DMS 273 treated with DMSO at 0.1 percent for 48 hours (cell line): ENCODE measurements around the gene SMYD3.

ENCODE experiments used
- DNase-seq: peaks from one replicate; lab custom pipeline; 2025; lab: John Stamatoyannopoulos, UW

Gene SMYD3

GRCh38 chr1:246069581-246069980 lies 437.5 kb downstream of the SMYD3 start:
- no peak for DNase-seq

DNA sequence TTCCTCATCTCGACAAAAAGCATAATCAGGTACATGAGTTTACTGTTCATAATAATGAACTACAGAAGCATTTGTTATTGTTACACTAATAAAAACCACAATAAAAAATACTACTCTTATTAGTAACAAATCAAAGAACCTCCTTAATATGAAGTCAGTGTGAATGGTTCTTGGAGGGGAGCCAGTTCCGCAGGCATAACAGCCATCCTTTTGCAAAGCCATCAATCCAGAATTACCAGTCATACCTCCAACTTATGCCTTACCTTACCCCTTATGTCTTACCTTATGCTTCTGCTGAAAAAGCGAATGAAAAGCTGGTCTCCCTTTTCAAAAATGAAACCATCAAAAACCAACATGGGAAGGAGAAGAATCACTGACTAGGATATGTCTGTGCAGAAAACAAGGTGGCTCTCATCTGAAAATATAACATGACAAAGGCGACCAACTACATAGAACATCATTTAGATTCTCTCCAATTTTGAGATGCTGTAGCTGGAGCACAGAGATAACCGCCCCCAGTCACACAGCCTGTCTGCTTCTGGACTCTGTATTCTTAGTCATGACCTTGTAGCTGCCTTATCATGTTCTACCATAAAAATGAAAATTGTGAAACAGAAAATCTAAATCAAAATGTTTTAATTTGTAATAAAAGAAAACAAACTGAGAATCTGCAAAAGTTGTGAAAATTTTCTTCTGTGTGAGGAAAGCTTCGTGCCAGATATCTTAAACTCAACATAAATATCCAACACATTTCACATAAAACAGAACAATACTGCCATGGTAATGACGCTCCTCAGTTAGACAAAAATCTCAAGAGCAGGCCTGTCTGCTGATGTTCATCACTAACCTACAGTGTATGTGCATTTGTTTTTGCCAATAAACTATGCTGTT lies 438.2 kb downstream of the SMYD3 start:
- no peak for DNase-seq

- no peak for DNase-seq
Measured at GRCh38 chr1:246068217-246068512, 438.9 kb downstream of the SMYD3 start.

GRCh38 chr1:246067432-246068216 lies 439.5 kb downstream of the SMYD3 start:
- DNase-seq: no peak

- DNase-seq: no peak
Measured at GRCh38 chr1:246066573-246066972, 440.5 kb downstream of the SMYD3 start.

GRCh38 chr1:246065592-246065991 lies 441.5 kb downstream of the SMYD3 start:
- no peak for DNase-seq

GRCh38 chr1:246064891-246065290 lies 442.2 kb downstream of the SMYD3 start:
- DNase-seq: no peak

DNA sequence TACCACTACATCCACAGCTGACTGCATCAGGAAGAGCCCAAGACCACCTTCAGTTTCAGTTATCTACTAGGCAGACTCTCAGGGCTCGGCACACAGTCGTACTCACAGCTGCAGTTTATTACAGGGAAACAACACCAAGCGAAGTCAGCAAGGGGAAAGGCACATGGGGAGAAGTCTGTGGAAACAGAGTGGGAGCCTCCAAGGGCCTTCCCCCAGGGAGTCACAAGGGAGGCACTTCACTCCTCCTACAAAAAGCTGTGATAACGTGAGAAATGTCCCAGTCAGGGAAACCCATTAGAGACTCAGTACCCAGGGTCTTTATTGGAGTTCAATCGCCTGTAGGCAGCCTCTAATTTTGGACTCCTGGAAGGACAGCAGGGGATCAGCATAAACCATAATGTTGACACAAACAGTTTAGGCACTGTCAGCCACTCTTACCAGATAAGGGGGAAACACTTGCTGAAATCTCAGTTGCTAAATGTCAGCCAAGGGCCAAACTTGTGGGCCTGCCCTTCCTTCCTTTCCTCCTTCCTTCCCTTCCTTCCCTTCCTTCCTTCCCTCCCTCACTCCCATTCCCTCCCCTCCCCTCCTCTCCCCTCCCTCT lies 444.0 kb downstream of the SMYD3 start:
- no peak for DNase-seq

- DNase-seq: no peak
Measured at GRCh38 chr1:246058466-246058865, 448.6 kb downstream of the SMYD3 start.

GRCh38 chr1:246052603-246053002 lies 454.5 kb downstream of the SMYD3 start:
- no peak for DNase-seq

GRCh38 chr1:246051909-246052518 lies 455.1 kb downstream of the SMYD3 start:
- no peak for DNase-seq

DNA sequence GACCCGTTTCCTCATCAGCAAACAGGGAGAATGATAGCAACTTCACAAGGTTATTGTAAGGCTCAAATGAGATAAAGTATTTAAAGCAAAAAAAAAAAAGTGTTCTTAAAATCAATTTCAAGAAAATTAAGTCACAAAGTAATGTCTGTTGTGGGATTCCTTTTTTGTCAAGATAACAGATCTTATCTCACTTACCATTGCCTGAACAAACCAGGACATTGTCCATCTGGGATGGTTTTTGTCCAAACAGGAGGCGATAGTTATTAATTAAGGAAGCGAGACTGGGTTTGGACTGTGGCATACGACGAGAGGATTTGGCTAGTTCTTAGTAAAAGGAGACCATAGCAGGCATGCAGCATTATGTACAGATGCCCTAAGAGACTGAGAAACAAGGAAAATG lies 458.4 kb downstream of the SMYD3 start:
- no peak for DNase-seq

DNA sequence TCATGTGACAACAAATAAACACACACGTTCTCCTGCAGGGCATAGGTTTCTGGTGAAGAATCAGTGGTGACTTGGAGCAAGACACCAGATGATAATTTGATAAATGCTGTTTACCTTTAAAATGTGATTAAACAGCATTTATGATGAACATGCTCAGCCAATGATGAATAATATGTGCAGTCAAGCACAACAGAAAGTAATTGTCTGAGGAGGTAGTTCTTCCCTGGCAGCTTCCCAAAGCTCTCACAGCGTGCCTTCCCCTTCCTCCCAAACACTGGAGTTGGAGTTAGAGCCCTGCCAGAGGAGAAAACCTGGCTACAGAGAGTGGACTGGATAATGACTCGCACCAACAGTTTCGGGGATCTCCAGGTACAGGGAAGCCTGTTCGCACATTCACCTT lies 463.5 kb downstream of the SMYD3 start:
- no peak for DNase-seq

GRCh38 chr1:246041360-246041759 lies 465.7 kb downstream of the SMYD3 start:
- DNase-seq: no peak

DNA sequence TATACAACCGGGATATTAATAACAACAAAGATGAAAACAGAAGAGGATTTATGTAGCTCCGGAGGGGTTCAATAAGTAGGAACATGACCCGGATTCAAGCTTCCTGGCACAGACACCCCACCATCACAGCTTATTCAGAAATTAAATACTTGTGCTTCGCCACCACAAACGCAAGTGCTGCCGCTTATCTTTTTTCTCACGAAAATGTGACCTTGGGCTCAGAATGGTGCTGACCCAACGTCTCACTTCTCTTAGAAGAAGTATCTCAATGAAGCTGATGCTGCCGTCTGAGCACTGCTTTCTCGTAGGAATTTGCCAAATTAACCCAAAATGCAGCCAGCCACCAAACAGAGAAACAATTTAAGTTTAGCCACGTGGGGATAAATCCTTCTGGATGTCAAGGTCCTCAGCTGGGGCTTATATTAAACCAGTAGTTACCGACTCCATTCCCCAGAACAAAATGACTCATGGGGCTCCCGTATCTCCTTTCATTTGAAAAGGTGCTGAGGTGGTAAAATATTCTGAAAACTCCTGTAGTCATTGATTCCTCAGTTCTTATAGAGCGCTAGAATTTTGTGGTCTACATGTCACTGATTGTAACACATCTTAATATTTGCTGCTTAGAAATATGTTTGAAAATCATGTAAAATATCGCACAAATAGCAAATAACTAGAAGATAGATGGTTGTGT lies 466.7 kb downstream of the SMYD3 start:
- no peak for DNase-seq

DNA sequence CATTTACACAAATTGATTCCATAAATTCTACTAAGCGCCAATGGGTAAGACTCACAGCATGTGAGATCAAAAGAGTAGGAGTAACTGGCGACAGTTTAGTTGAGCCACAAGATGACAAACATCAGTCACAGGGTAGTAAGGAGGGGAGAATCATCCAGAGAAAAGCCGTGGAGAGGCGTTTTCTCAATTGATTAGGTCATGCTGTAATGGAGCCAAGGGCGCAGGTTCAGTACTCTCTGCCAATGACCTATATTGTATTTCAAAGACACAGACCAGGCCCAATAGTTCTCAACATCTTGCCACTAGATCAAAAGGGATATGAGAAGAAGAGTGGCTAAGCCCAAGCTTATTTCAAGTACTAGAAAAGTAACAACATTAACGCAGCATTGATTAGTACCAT lies 467.5 kb downstream of the SMYD3 start:
- no peak for DNase-seq

DNA sequence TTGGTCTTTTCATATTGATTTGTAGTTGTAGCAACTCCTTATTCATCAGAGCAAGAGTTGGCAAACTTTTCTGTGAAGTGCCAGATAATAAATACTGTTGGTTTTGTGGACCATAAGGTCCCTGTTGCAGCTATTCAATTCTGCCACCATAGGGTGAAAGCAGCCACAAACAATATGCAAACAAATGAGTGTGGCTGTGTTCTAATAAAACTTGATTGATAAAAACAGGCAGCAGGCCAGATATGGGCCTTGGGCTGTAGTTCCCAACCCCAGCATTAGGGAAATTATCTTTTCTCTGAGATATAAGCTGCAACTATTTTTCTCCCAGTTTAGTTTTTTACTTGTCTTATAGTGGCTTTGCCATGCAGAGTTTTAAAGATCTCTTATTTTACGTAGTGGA lies 469.2 kb downstream of the SMYD3 start:
- no peak for DNase-seq

DNA sequence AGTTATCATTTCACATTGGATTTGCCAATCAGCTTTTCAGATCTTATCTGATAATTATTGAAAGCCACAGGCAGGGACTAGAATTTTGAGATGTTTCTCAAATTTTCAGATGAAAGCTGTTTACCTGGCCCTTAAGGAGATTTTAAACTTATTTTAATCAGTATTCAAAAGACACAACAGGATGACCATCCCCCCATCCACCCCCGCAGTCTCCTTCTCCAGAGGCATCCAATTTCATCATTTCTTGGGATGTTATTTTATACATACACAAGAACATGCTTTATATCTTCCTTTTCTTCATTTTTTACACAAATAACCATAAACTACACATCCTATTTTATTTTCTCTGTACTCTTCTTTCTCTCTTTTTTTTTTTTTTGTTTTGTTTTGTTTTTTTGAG lies 470.9 kb downstream of the SMYD3 start:
- DNase-seq: no peak

- peak; percentile 19 for DNase-seq
Measured at GRCh38 chr1:246035060-246035541, 472.0 kb downstream of the SMYD3 start.

DNA sequence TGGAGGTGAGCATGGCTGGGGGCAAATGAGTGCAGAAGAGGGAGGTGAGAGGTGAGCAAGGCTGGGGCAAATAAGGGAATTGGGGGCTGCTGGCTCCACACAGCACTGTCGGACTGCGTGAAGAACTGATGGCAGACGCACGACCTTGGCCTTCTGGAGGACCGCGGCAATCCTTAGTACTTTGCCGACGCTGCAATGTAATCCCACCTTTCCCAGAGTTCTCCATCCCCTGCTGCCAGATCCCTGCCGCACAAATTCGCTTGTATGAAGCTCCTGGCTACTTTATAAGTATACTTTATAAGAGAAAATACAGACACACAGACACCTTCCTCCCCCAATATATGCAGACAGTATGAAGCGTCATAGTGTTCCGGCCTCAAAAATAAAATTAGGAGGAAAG lies 472.4 kb downstream of the SMYD3 start:
- no peak for DNase-seq

- DNase-seq: no peak
Measured at GRCh38 chr1:246032984-246033383, 474.1 kb downstream of the SMYD3 start.

GRCh38 chr1:246032031-246032551 lies 475.0 kb downstream of the SMYD3 start:
- DNase-seq: peak; percentile 3
